ENCODE data around the gene ZNF254. TPM values are rescaled to one million over a fixed set of nuclear protein-coding genes. Genes with fewer than 3 reads are reported as not detected.

The ZNF254 gene
- 0.93 TPM for polyA plus RNA-seq (2012; ENCODE audit: insufficient read length, low read depth)

DNA sequence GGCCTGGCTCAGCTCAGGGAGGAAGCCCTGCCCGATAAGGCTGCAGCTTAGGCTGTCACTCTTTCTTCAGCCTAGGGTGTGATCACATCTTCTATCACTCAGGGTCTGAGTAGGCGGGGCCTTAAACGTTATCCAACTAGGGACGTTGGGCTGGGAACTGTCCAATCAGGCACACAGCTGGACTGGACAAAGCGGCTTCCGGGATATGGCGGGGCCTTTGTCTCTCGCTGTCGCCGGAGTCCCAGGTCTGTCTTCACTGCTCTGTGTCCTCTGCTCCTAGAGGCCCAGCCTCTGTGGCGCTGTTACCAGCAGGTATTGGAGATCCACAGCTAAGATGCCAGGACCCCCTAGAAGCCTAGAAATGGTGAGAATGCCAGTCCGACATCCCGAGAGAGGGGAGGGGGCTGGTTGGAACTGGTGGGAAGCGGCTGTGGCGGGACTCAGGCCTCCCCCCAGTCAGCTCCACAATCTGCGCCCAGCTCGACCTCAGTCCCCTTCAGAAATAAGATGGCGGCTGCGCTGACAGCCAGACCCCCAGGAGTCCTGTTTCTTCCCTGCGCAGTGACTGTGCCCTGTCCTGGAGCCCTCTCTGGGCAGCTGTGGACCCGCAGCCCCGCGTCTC, at the start of gene ZNF254:
Gene ZNF254, plus strand, starts transcription at position 214 of the 622 bp plus-strand sequence. Its CDS starts 121 bp downstream, at position 335.
- no peak for TF ChIP-seq SIN3A (IDR thresholded peaks at IDR 0.05; ENCODE audit: borderline replicate concordance, insufficient read depth, low read length)
- TF ChIP-seq TAF1 (IDR thresholded peaks at IDR 0.05; ENCODE audit: borderline replicate concordance, insufficient read depth, low read length) = peak; percentile 91; the same call in 1 of the 2 replicates
- TF ChIP-seq, protein P1, sequence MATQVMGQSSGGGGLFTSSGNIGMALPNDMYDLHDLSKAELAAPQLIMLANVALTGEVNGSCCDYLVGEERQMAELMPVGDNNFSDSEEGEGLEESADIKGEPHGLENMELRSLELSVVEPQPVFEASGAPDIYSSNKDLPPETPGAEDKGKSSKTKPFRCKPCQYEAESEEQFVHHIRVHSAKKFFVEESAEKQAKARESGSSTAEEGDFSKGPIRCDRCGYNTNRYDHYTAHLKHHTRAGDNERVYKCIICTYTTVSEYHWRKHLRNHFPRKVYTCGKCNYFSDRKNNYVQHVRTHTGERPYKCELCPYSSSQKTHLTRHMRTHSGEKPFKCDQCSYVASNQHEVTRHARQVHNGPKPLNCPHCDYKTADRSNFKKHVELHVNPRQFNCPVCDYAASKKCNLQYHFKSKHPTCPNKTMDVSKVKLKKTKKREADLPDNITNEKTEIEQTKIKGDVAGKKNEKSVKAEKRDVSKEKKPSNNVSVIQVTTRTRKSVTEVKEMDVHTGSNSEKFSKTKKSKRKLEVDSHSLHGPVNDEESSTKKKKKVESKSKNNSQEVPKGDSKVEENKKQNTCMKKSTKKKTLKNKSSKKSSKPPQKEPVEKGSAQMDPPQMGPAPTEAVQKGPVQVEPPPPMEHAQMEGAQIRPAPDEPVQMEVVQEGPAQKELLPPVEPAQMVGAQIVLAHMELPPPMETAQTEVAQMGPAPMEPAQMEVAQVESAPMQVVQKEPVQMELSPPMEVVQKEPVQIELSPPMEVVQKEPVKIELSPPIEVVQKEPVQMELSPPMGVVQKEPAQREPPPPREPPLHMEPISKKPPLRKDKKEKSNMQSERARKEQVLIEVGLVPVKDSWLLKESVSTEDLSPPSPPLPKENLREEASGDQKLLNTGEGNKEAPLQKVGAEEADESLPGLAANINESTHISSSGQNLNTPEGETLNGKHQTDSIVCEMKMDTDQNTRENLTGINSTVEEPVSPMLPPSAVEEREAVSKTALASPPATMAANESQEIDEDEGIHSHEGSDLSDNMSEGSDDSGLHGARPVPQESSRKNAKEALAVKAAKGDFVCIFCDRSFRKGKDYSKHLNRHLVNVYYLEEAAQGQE (IDR thresholded peaks at IDR 0.05; ENCODE audit: insufficient read depth in 1 of 2, low read depth in 2 of 2, low read length in 2 of 2) = peak; percentile 21 to 31; a peak in 1 of 4 replicates
- TF ChIP-seq POLR2AphosphoS5 (IDR thresholded peaks at IDR 0.05; ENCODE audit: low read depth, low read length) = peak; percentile 95
- TF ChIP-seq FOXP2 (optimal IDR thresholded peaks at IDR 0.05; ENCODE audit: borderline replicate concordance, extremely low read depth, extremely low read length, insufficient read depth) = no peak

DNA sequence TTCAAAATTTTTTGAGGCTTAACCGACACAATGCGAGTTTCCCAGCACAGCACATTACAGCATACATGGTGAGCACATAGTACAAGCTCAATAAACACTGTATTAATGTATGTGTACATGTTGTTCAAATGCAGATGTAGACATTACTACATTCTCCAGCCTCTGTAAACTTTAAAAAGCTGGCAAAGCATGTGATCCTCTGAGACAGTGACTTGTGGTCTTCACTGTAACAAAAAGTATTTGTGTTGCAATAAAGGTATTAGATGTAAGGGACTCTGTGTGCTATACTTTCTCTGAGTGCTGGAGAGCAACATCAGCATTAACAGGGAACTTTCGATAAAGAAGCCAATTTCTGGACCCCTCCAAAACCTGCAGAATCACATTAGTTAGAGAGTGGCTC, 46.4 kb upstream of the ZNF254 start:
- no peak for TF ChIP-seq FOXP2 (optimal IDR thresholded peaks at IDR 0.05; ENCODE audit: borderline replicate concordance, extremely low read depth, extremely low read length, insufficient read depth)
- TF ChIP-seq POLR2AphosphoS5 (IDR thresholded peaks at IDR 0.05; ENCODE audit: low read depth, low read length) = no peak
- no peak for TF ChIP-seq SIN3A (IDR thresholded peaks at IDR 0.05; ENCODE audit: borderline replicate concordance, insufficient read depth, low read length)
- TF ChIP-seq, protein P1 (IDR thresholded peaks at IDR 0.05; ENCODE audit: insufficient read depth in 1 of 2, low read depth in 2 of 2, low read length in 2 of 2) = no peak
- TF ChIP-seq TAF1 (IDR thresholded peaks at IDR 0.05; ENCODE audit: borderline replicate concordance, insufficient read depth, low read length) = no peak

DNA sequence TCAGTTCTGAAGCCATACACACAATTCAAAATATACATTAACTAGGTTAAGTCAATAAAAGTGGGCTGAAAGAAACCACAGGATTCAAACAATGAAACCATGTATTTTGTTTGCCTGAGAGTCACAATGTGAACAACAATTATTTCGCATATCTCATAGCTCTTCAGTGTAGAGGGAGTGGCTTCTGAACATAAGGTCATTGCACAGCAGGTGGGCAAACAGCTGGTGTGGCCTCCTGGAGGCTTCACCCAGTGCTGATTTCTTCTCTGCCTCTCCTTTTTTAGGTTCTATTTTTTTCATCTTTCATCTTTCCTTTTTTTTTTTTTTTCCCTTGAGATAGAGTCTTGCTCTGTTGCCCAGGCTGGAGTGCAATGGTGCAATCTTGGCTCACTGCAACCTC, 40.4 kb upstream of the ZNF254 start:
- TF ChIP-seq POLR2AphosphoS5 (IDR thresholded peaks at IDR 0.05; ENCODE audit: low read depth, low read length) = no peak

DNA sequence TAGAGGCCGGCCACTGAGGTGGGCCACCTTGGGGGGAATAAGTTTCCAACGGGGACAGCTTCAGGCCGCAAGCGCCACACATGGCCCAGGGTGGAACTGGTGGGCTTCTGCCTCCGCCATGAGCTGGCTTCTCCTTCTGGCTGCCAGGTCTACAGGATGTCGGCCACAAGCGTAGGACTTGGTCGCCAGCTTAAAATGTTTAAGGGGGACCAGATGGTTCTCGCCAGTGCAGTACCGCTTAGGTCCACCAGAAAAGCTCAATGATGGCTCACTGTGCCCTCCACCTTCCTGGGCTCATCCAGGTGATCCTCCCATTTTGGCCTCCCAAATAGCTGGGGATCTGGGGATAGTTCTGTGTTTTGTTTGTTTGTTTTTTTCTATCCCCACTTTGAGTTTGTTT, 38.7 kb upstream of the ZNF254 start:
- TF ChIP-seq TAF1 (IDR thresholded peaks at IDR 0.05; ENCODE audit: borderline replicate concordance, insufficient read depth, low read length) = no peak
- TF ChIP-seq FOXP2 (optimal IDR thresholded peaks at IDR 0.05; ENCODE audit: borderline replicate concordance, extremely low read depth, extremely low read length, insufficient read depth) = no peak
- TF ChIP-seq, protein P1 (IDR thresholded peaks at IDR 0.05; ENCODE audit: insufficient read depth in 1 of 2, low read depth in 2 of 2, low read length in 2 of 2) = no peak
- TF ChIP-seq POLR2AphosphoS5 (IDR thresholded peaks at IDR 0.05; ENCODE audit: low read depth, low read length) = no peak

DNA sequence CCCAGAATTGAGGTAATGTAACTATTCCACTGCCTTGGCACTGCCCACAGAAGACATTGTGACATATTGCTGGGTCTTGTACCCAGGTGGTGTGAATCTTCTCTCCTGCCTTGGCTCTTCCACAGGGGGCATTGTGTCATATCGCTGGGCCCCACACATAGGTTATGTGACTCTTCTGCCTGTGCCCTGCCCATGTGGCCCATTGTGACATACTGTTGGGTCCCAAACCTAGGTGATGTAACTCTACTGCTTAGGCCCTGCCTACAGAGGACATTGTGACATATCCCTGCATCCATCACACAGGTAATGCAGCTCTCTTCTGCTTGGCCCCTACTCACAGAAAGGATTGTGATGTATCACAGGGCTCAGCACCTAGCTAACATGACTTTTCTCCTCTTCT, 37.5 kb upstream of the ZNF254 start:
- TF ChIP-seq POLR2AphosphoS5 (IDR thresholded peaks at IDR 0.05; ENCODE audit: low read depth, low read length) (no peak), FOXP2 (optimal IDR thresholded peaks at IDR 0.05; ENCODE audit: borderline replicate concordance, extremely low read depth, extremely low read length, insufficient read depth) (no peak), SIN3A (IDR thresholded peaks at IDR 0.05; ENCODE audit: borderline replicate concordance, insufficient read depth, low read length) (no peak), TAF1 (IDR thresholded peaks at IDR 0.05; ENCODE audit: borderline replicate concordance, insufficient read depth, low read length) (no peak)
- TF ChIP-seq, protein P1 (IDR thresholded peaks at IDR 0.05; ENCODE audit: insufficient read depth in 1 of 2, low read depth in 2 of 2, low read length in 2 of 2) = no peak

All from PFSK-1 (cell line).